Hematopoietic multipotent progenitor cell treated with erythropoietin and hydrocortisone succinate and interleukin-3 and kit ligand, for 17 days (in vitro differentiated cells): ENCODE measurements around the gene RTKN.
"Not testable (repeated sequence)": the region's sequence is repeated elsewhere in the genome, so short reads cannot be mapped to it uniquely, and the experiment has no call there.

Experiments used
- DNase-seq: peaks from one replicate; pipeline ENCODE4 v3.0.0-alpha.2; 2015; ENCODE audit warnings: low spot score

The RTKN gene

DNA sequence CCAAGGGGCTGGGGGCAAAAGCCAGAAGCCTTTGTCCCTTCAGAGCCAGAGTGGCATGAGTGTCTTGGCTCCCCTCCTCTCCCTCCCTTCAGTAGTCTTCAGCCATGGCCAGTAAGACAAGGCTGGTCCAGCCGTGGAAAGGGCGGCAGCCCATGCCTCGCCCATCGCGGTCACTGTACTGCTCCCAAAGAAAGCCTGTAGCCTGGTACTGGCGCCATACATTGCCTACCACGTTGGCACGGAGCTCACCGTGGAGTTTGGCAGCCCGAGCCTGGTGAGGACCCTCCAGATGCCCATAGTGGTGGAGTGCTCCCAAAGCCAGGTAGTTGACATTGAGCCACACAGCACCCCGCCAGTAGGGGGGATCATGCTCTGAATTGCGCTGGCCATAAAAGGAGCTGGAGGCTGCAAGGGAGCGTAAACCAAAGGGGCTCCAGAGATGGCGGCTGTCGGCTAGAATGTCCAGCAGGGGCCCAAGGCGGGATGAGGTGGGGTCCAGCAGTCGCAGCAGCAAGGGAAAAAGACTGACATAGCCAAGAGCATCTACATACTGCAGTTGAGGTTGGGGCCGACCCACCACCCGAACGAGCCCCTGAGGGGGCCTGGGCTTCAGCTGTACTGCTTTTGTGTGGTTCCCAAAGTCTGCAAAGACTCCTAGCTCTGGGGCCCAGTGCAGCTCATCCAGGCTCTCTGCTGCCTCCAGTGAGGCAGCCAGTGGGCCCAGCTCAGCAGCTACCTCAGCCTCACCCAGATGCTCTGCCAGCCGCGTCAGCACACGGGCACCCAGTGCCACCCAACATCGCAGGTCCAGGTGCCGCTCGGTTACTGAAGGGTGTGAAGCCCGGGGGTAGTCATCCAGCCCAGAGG lies 19.7 kb upstream of the RTKN start:
- DNase-seq, result no peak

DNA sequence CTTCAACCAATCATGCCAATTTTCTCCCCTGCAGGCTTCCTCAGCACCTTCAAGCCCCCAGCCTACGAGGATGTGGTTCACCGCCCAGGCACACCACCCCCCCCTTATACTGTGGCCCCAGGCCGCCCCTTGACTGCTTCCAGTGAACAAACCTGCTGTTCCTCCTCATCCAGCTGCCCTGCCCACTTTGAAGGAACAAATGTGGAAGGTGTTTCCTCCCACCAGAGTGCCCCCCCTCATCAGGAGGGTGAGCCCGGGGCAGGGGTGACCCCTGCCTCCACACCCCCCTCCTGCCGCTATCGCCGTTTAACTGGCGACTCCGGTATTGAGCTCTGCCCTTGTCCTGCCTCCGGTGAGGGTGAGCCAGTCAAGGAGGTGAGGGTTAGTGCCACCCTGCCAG lies 18.4 kb upstream of the RTKN start:
- DNase-seq, result not testable (repeated sequence)

DNA sequence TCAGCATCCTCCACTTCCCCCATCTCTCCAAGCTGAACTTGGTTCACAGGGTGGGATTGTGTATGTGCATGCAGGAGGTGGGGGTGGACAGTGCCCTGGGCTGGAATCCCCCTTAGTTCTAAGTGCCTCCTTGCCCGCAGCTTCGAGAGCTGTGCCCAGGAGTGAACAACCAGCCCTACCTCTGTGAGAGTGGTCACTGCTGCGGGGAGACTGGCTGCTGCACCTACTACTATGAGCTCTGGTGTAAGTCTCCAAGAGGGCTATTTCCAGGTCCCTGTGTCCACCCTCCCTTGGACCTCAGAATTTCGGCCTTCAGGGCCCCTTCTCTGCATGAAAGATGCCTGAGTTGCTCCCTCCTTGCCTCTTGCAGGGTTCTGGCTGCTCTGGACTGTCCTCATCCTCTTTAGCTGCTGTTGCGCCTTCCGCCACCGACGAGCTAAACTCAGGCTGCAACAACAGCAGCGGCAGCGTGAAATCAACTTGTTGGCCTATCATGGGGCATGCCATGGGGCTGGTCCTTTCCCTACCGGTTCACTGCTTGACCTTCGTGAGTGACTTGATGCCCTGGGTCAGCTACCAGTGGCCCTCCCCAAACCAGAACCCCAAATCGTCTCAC lies 17.9 kb upstream of the RTKN start:
- not testable (repeated sequence) for DNase-seq

DNA sequence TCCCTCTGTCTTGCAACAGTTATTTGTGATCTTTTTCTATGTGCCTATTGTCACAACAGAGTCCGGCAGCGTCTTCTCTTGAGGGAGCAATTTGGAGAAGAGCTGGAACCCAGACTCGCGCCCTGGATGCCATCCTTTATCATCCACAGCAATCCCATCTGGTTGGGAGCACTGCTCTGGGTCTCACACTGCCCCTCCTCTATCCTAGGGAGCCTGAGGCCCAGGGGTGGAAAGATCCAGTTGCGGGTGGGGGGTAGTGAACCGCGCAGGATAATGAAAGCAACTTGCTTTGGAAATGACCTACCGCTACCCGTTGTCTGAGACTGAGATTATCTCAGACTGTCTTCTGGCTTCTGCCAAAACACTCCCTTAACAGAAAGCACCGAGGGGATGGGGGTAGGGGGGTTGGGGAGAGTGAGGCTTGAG lies 17.2 kb upstream of the RTKN start:
- DNase-seq, result no peak

DNA sequence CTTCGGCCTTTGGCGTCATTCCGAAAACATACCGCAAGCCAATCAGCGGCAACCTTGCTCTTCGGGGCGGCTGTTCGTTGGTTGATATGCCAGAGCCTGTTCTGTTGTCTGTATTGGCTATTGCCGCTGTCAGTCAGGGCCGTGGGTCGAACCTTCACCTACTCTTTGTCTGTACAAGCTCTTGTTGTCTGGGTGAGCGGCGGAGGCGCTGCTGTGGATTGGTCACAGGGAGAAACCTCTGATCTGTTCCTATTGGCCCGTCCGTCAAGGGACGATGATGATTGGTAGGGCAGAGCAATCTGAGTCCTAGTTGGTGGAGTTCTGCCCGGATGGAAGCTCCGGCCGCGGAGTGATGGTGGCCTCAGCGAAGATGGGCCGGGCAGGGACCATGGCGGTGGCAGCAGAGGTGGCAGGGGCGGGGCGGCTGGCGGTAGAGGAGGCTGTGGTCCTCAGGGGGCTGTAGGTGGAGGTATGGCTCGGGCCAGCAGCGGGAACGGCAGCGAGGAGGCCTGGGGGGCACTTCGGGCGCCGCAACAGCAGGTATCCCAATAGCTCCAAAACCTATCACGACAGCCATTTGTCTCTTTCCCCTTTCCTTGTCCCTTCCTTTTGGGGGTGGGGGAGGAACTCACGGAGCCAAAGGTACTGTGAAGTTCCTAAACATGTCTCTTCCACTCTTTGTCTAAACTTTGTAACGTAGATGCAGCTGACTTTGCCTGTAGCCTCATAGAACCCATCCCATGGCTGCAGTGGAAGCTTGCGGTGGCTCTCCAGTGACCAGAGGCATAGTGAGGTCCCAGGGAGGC lies 16.6 kb upstream of the RTKN start, which contains the start of gene WBP1:
TSS of gene WBP1 (plus strand) at position 307 of the 806 bp plus-strand sequence. CDS start at position 472, 165 bp downstream.
- peak; percentile 100 for DNase-seq

DNA sequence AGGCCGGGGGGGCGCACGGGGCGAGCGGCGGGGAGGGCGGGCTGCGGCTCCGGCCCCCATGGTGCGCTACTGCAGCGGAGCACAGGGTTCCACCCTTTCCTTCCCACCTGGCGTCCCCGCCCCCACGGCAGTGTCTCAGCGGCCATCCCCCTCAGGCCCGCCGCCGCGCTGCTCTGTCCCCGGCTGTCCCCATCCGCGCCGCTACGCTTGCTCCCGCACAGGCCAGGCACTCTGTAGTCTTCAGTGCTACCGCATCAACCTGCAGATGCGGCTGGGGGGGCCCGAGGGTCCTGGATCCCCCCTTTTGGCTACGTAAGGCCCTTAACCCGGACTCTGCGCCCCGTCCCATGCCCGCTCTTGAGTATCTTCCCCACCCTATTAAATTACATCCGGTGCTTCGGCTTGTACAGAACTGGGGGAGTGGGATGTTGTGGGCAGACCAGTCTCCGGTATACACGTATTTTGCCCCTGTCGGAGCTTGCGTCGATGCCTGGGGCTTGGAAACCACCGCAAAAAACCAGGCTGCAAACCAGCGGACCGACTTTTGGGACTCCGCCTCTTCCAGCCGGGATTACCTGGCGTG lies 15.9 kb upstream of the RTKN start:
- no peak for DNase-seq

DNA sequence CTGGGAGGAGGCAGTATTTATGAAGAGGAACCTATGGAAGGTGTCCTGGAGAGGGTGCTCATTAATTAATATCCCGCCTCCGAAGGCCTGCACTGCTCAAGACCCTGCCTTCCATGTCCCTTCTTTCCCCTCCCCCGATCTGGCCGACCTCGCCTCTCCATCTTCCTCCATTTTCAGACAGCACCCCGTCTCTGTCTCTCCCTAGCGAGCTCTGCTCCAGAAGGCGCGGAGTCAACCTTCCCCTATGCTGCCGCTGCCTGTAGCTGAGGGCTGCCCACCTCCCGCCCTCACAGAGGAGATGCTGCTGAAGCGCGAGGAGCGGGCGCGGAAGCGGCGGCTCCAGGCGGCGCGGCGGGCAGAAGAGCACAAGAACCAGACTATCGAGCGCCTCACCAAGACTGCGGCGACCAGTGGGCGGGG lies 15.4 kb upstream of the RTKN start:
- no peak for DNase-seq

DNA sequence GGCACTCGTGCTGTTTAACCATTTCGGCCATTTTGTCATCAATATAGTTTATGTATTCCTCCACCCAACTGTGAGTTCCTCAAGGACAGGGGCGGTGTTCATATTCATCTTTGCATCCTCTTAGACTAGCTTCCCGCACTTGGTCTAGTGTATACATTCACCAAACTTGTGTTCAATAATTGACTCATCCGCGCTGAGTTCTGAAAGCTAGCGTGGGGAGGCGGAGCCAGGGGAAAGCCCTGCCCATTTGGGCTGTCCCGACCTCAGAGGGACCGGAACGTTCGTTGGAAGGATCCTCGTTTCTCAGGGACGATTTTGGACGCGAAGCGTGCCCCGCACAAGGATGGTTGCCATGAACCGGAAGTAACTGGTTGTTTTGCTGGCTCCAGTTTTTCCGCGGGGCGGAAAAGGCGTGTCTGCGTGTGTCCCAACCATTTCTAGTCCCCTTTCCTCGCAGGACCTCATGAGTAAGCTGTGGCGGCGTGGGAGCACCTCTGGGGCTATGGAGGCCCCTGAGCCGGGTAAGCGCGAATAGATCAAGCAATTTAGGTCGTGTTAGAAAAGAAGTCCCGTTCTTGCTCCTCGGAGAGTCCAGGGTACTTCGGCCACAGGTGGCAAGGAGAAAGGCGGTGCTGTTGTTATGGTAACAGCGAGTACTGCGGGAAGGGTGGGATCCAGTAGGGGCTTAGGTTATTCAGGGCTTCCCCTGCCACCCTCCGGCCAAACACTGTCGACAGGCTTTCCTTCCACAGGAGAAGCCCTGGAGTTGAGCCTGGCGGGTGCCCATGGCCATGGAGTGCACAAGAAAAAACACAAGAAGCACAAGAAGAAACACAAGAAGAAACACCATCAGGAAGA lies 13.1 kb upstream of the RTKN start, which contains the start of gene INO80B:
TSS of gene INO80B (plus strand) at position 434 of the 858 bp plus-strand sequence. CDS start at position 464, 30 bp downstream.
- DNase-seq, result peak; percentile 99

DNA sequence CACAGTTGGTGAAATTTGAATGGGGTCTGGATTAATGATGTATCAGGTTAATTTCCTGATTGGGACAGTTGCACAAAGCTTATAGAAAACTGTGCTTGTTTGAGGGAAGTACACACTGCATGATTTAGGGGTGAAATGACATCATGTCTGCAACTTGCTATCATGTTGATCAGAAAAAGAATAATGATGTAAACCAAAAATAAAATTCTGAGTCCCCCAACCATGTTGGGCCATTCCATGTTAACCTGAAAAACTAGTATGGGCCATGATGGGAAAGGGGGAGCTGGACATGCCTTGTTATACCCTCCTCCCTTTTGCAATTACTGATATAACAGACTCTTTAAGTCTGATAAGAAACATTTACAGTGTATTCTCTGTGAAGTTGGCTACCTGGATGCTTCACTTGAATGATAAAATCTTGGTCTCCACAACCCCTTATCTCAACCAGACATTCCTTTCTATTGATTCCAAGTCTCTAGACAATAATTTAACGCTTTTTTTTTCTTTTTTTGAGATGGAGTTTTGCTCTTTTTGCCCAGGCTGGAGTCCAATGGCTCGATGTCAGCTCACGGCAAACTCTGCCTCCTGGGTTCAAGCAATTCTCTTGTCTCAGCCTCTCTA lies 8.9 kb upstream of the RTKN start:
- no peak for DNase-seq

DNA sequence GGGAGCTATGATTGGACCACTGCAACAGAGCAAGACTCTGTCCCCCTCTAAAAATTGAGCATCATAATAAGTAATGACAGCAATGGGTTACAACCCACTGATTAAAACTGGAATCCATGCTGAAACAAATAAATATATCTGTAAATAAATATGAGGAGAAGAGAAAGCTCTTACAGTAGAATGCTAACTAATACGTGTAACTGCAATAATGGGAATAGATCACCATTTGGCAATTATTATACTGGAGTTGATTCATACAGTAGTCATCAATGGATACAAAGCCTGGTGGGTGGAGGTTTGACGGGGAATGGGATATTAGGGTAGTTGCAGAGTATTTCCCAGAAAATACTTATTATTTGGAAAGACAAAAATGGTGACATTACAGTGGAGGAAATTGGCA lies 7.0 kb upstream of the RTKN start:
- no peak for DNase-seq

DNA sequence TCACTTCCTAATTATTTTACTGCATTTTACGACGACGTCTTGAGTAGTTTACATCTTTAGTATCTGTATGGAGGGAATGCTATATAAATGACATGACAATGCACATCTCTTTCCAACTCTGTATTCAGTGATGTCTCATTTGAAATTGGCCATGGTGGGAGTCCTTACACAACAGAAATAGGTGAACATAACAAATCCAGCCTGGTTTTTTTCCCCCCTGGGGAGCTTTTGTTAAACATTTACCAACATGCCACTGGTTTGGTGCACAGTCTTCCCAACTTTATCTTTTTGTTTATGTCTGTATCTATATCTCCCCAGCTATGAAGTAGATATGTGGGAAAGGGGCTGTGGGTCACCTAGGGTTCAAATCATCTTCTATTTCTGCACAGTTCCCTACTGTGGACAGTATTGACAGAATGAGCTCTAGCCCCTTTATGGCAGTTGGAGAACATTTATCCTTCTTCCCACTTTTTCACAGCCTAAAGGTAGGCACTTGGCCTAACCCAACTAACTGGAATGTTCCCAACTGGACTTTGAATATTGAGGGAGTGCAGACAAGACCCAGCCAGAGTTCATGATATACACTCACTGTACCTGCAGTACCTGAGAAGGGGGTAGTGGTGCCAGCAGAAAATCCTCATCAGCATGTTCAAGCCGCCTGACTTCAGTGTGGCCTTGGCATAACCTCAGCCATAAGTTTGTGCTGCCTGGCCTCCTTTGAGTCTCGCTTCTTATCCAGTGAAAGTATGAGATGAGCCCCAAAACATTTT lies 5.7 kb upstream of the RTKN start:
- DNase-seq, result no peak

DNA sequence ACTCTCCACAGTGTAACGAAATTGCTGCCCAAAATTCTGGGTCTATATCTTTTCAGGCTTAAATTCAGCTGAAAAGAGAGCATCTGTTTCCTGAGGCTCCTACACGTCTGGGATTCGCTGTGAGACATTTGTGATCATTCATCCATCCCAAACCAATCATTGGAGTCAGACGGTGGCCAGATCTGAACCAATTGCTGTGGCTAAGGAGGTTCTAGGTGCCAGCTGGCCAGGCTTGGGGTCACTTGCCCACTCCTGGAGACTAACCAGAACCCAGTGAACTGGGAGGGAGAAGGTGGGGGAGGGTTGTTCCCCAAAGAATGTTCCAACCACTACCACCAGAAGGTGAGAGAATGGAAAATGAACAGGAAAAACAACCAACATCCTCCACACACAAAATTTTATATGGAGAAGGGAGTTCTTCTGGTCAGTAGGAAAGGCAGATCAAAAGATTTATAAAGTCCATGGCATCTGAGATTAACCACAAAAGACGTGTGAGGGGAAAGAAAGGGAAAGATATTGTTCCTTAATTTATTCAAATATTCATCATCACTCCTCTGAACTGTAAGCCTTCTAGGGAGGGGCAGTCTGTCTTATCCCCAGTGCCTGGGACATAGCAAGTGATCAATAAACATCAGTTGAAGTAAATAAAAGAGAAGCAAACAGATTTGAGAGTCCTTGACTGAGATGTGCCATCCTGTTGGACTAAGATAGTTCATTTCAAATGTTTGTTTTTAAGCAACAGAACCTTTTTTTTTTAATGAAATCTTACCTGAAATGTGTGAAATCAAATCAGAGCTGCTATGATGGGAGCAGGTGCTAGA lies 3.0 kb upstream of the RTKN start:
- no peak for DNase-seq

DNA sequence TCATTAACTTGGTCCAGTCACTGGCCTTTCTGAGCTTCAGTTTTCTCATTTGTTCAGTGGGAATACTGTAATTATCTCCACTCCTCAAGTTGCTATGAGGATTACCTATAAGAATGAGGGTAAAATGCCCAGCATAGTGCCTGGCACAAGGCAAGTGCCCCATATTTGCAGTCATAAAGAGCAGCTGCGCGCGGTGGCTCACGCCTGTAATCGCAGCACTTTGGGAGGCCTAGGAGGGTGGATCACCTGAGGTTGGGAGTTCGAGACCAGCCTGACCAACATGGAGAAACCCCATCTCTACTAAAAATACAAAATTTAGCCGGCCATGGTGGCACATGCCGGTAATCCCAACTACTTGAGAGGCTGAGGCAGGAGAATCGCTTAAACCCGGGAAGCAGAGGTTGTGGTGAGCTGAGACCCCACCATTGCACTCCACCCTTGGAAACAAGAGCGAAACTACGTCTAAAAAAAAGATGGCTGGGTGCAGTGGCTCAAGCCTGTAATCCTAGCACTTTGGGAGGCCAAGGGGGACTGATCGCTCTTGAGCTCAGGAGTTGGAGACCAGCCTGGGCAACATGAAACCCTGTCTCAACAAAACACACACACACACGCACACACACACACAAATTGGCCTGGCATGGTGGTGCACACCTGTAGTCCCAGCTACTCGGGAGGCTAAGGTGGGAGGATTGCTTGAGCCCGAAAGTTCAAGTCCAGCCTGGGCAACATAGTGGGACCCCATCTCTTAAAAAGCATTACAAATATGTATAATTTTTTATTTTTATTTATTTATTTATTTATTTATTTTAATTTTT lies 953 bp upstream of the RTKN start:
- DNase-seq, result not testable (repeated sequence)

DNA sequence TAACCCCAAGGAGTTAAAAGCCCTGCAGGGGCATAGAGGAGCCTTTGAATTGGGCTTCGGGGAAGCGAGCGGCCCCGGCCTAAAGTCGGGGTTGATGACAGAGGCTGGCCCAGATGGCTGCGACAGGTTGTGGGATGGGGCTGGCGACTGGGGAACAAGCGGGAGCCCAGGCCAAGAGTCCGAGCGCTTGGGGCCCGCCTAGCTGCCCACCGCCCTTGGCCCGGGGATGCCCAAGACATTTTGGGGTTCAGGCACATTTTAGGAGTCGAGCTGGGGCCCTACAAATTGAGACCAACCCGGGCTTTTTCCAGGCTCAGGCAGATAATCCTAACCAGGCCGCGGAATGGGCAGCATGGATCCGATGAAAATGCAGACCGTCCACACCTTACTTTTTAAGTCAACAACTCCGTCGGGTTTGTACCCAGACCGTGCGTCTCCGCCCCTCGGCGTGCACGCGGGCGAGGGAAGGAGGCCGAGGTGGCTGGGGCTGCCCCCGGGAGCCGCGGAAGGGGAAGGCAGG lies 507 bp downstream of the RTKN start:
- no peak for DNase-seq

DNA sequence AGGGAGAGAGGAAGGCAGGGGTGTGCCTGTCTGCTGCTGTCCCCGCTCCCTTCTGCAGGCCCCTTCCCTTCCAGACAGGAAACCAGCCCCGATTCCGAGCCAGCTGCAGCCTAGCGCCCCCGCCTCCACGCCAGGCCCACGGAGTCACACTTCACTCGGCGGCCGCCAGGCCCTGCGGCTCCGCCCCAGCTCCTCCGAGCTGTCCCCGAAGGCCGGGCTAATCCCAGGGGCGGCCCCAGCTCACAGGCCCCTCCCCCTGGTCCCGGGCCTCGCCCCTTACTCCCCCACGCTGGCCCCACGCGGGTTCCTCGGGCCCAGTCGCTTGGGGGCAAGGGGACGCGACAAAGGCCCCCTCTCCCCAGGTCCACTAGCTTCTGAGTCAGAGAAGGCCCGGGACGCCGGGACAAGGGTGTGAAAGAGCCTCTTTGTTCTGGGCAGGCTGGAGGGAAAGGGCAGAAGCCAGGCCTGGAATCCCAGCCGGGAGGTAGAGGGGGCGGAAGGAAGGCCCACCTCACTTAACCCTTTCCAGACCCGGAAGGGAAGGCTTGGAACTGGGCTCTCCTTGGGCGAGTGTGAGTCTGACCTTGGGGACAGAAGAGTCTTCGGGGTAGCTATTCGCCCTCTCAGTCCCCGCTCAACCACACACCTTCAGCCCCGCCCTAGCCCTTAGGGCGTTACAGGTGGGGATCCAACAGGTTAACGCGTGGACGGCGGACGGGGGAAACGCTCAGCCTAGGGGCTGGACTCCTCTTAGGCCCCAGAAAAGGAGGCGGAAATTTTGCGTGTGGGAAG lies 1.2 kb downstream of the RTKN start:
- no peak for DNase-seq

DNA sequence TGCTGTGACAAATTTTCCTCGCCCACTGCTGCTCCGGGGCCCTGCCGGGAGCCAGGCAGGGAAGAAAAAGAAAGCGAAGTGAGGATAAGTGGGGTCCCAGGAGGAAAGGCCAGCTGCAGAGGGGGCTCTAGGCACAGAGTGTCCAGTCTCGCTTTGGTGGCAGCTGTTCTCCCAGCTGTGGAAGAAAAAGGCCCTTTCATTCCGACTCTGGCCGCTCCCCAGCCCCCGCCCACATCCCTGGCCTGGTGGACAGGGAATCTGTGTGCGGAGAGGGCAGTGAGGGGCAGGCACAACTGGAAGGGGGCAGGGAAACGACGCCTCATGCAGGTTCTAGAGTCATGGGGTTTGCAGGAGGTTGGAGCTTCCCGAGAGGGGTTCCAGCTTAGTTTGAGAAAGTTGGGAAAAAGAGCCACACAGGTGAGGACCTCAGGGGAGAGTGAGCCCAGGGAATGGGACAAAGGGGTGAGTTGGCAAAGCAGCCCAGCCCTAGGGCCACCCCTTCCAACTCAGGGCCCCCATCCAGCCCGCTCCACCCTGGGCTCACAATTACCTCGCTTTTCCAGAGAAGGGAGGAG lies 1.8 kb downstream of the RTKN start:
- DNase-seq, result no peak

DNA sequence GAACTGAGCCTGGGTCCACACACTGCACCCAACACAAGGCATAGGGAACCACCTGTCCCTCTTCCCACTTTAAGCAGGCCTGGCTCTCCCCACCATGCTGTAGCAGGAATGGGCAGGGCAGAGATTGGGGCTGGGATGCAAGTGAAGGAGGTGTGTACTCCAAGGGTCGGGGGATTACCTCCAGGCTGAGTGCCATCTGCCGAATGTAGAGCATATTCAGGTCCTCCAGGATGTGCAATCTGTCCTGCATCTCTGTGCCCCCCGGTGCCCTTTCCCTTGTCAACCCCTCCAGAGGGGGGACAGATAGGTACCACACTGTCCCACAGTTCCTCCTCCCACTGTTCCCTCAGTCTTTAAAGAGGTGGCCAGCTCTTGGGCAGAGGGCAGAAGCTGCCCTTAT lies 2.4 kb downstream of the RTKN start:
- DNase-seq, result no peak
